CD14-positive monocyte (primary cell): ENCODE measurements around the gene LTBP3. TPM values are rescaled to one million over a fixed set of nuclear protein-coding genes. Genes with fewer than 3 reads are reported as not detected.
A peak's percentile ranks its signal among the peaks of the same experiment; 100 is the strongest.
"Not testable (repeated sequence)": the region's sequence is repeated elsewhere in the genome, so short reads cannot be mapped to it uniquely, and the experiment has no call there.

Experiments used
- DNase-seq, 3 donors: peaks; one replicate each; pipeline ENCODE4 v3.0.0-alpha.2; 2011 to 2022
- H2AFZ ChIP-seq: 2 replicates; pipeline ENCODE4 v1.6.0; 2012; ENCODE audit warnings: mild to moderate bottlenecking, low read depth, low read length, inconsistent platforms; ENCODE audit not compliant: insufficient read depth, poor library complexity, severe bottlenecking
- H3K27ac ChIP-seq, 2 donors: 1 replicate in 1 of 2; 2 replicates in 1 of 2; pipeline ENCODE4 v1.5.1; 2012 to 2013; ENCODE audit warnings: low read length in 2 of 2, control low read depth in 1 of 2, inconsistent platforms in 1 of 2, low read depth in 1 of 2, mild to moderate bottlenecking in 1 of 2
- H3K27me3 ChIP-seq, 2 donors: one replicate each; pipeline versions ENCODE4 v1.6.0 to v1.6.1; 2011 to 2013; ENCODE audit warnings: low read length in 2 of 2; ENCODE audit not compliant: control insufficient read depth in 2 of 2, insufficient read depth in 2 of 2
- H3K36me3 ChIP-seq, 2 donors: replicated peaks in 1 of 2; 1 replicate in 1 of 2; 2 replicates in 1 of 2; pipeline versions ENCODE4 v1.5.1 to v1.6.1; 2012 to 2013; ENCODE audit warnings: low read length in 2 of 2, control low read depth in 1 of 2, inconsistent platforms in 1 of 2, mild to moderate bottlenecking in 1 of 2; ENCODE audit not compliant: insufficient read depth in 2 of 2, control insufficient read depth in 1 of 2
- H3K4me1 ChIP-seq, 2 donors: 1 replicate in 1 of 2; 2 replicates in 1 of 2; pipeline versions ENCODE4 v1.5.1 to v1.6.1; 2012 to 2013; ENCODE audit warnings: low read length in 2 of 2, control low read depth in 1 of 2, inconsistent platforms in 1 of 2, mild to moderate bottlenecking in 1 of 2, moderate library complexity in 1 of 2; ENCODE audit not compliant: insufficient read depth in 2 of 2, control insufficient read depth in 1 of 2
- H3K4me2 ChIP-seq: replicated peaks from 2 replicates; pipeline ENCODE3; 2012; ENCODE audit warnings: low read length, moderate library complexity, mild to moderate bottlenecking; ENCODE audit not compliant: poor library complexity, severe bottlenecking; ENCODE audit errors: extremely low read depth
- H3K4me3 ChIP-seq, 3 experiments: fragments of 200-600 bp in 1 of 3; sonication (generic) in 1 of 3; replicated peaks in 1 of 3; 1 replicate in 2 of 3; 2 replicates in 1 of 3; pipeline ENCODE4 v1.5.1; 2011 to 2013; ENCODE audit warnings: low read length in 3 of 3, mild to moderate bottlenecking in 3 of 3, control low read depth in 2 of 3, low read depth in 2 of 3, inconsistent platforms in 1 of 3, moderate library complexity in 1 of 3
- H3K79me2 ChIP-seq: 2 replicates; pipeline ENCODE4 v1.6.0; 2012; ENCODE audit warnings: mild to moderate bottlenecking, control low read depth, inconsistent platforms, low read length, moderate library complexity; ENCODE audit not compliant: insufficient read depth
- H3K9ac ChIP-seq: 2 replicates; pipeline ENCODE4 v1.6.0; 2017; ENCODE audit warnings: low read length, mild to moderate bottlenecking; ENCODE audit not compliant: insufficient read depth, poor library complexity, severe bottlenecking
- H3K9me3 ChIP-seq, 2 donors: replicated peaks in 1 of 2; 1 replicate in 1 of 2; 2 replicates in 1 of 2; pipeline versions ENCODE4 v1.5.1 to v1.6.1; 2012 to 2013; ENCODE audit warnings: low read length in 2 of 2, control low read depth in 1 of 2; ENCODE audit not compliant: control insufficient read depth in 1 of 2, insufficient read depth in 1 of 2
- H4K20me1 ChIP-seq: 2 replicates; pipeline ENCODE4 v1.6.0; 2012; ENCODE audit warnings: mild to moderate bottlenecking, low read length, control low read depth, moderate library complexity; ENCODE audit not compliant: insufficient read depth
- H3K27ac Mint-ChIP-seq, 7 donors: one replicate each; pipeline ENCODE4 v1.8.0; 2020; ENCODE audit warnings: mild to moderate bottlenecking in 7 of 7, mixed read lengths in 7 of 7, moderate library complexity in 6 of 7, inconsistent platforms in 2 of 7
- H3K27me3 Mint-ChIP-seq, 3 donors: one replicate each; pipeline ENCODE4 v1.8.0; 2021 to 2022; ENCODE audit warnings: low read depth in 3 of 3, mild to moderate bottlenecking in 3 of 3, mixed read lengths in 3 of 3, moderate library complexity in 3 of 3, inconsistent platforms in 1 of 3
- H3K36me3 Mint-ChIP-seq, 2 donors: one replicate each; pipeline ENCODE4 v1.8.0; 2020; ENCODE audit warnings: mixed read lengths in 2 of 2, inconsistent platforms in 1 of 2, mild to moderate bottlenecking in 1 of 2
- H3K4me1 Mint-ChIP-seq: one replicate; pipeline ENCODE4 v1.8.0; 2020; ENCODE audit warnings: mild to moderate bottlenecking, mixed read lengths
- H3K4me3 Mint-ChIP-seq, 2 donors: one replicate each; pipeline ENCODE4 v1.8.0; 2020; ENCODE audit warnings: mild to moderate bottlenecking in 2 of 2, mixed read lengths in 2 of 2, moderate library complexity in 1 of 2
- H3K9me3 Mint-ChIP-seq, 7 donors: one replicate each; pipeline ENCODE4 v1.8.0; 2020 to 2022; ENCODE audit warnings: mixed read lengths in 7 of 7, mild to moderate bottlenecking in 6 of 7, moderate library complexity in 6 of 7, inconsistent platforms in 2 of 7
- CTCF ChIP-seq: fragments of 200-600 bp; IDR thresholded peaks from one replicate; pipeline ENCODE4 v1.8.0; 2022; ENCODE audit warnings: antibody characterized with exemption, mild to moderate bottlenecking
- WGBS: methylation state at CpG from one replicate; pipeline ENCODE4 v1.1.5; 2013; ENCODE audit warnings: missing lambda C conversion rate; ENCODE audit not compliant: insufficient coverage; 5-methylcytosine and 5-hydroxymethylcytosine counted together
- intact Hi-C, 2 donors: fragments of 100-400 bp; cut with micrococcal nuclease; formaldehyde crosslinking; loops; one replicate each; pipeline versions ENCODE4 v1.15.0 to v1.15.1; 2023
- polyA plus RNA-seq, 3 donors: library from polyadenylated mRNA; depleted of rRNA in 1 of 3; unstranded in 2 of 3; stranded (reverse) in 1 of 3; fragments of 300-500 nt in 2 of 3; fragments of >200 nt in 1 of 3; fragmentation: Illumina TruSeq in 2 of 3; gene quantifications; 1 replicate in 2 of 3; 2 replicates in 1 of 3; pipeline ENCODE4 v1.2.3, GENCODE V29; 2012 to 2021

The LTBP3 gene
- polyA plus RNA-seq, 3 donors, result 3.4 to 19.4 (median 4.6) TPM

- Mint-ChIP-seq H3K4me1 (peaks cover 43% of the 10 kb centered on the region), H3K9me3 (peaks cover 0 to 1% (median 0%) of the 10 kb centered on the region in 7 donors), H3K4me3 (no peak overlapping the region), H3K36me3 (peaks cover 10 to 16% of the 10 kb centered on the region in 2 donors), H3K27me3 (peaks cover 2 to 4% (median 2%) of the 10 kb centered on the region in 3 donors), H3K27ac (peak overlapping the region; percentile 53 to 84 (median 82))
- Histone ChIP-seq H3K4me3 (no peak overlapping the region), H3K9me3 (no peaks in the 10 kb centered on the region), H2AFZ (no peak overlapping the region), H3K4me2 (peak overlapping the region; percentile 8), H3K27me3 (peaks cover 0 to 3% of the 10 kb centered on the region in 2 donors), H4K20me1 (peaks cover 18% of the 10 kb centered on the region), H3K27ac (peak overlapping the region in 1 of 2 donors; percentile 57), H3K4me1 (peaks cover 35 to 42% of the 10 kb centered on the region in 2 donors), H3K36me3 (peaks cover 0 to 3% of the 10 kb centered on the region in 2 donors), H3K79me2 (peaks cover 31% of the 10 kb centered on the region), H3K9ac (no peak overlapping the region)
- peak in 1 of 3 donors; percentile 47 for DNase-seq
- intact Hi-C loops, result no loop called here
- WGBS, result 100% methylated on average over 2 of the region's 7 CpGs
- TF ChIP-seq CTCF, result no peak
Observed at GRCh38 chr11:65565624-65566453, 7.7 kb upstream of the LTBP3 start.

- H3K4me3 Mint-ChIP-seq, H3K4me3 ChIP-seq, intact Hi-C loops, H3K9me3 Mint-ChIP-seq, H3K9ac ChIP-seq, H3K36me3 ChIP-seq, H3K4me2 ChIP-seq, H2AFZ ChIP-seq, DNase-seq, H3K27me3 ChIP-seq, H3K9me3 ChIP-seq: not testable (repeated sequence)
- H3K27ac Mint-ChIP-seq, result peak overlapping the region in 6 of 7 donors; percentile 45 to 84 (median 64)
- peaks cover 30 to 38% of the 10 kb centered on the region in 2 donors for H3K4me1 ChIP-seq
- H3K27ac ChIP-seq, result peak overlapping the region in 1 of 2 donors; percentile 57
- H3K4me1 Mint-ChIP-seq, result peaks cover 46% of the 10 kb centered on the region
- H4K20me1 ChIP-seq, result peaks cover 18% of the 10 kb centered on the region
- peaks cover 25% of the 10 kb centered on the region for H3K79me2 ChIP-seq
- peaks cover 10 to 16% of the 10 kb centered on the region in 2 donors for H3K36me3 Mint-ChIP-seq
- WGBS, result 80% methylated on average over 7 of the region's 12 CpGs
- H3K27me3 Mint-ChIP-seq, result peaks cover 4 to 11% (median 10%) of the 10 kb centered on the region in 3 donors
Observed at GRCh38 chr11:65564879-65565559, 6.9 kb upstream of the LTBP3 start.
